ENCODE measurements around the gene MON1A. TPM values are rescaled to one million over a fixed set of nuclear protein-coding genes. Genes with fewer than 3 reads are reported as not detected.

MON1A gene
- total RNA-seq, 1 experiment from 2014 or later = 9.0 TPM

- no peak for TF ChIP-seq TCF7L2 (IDR thresholded peaks at IDR 0.05; ENCODE audit: borderline replicate concordance, extremely low read depth, insufficient read depth, insufficient read length)
Measured at GRCh38 chr3:49867400-49867799, 62.2 kb downstream of the MON1A start (continued).

GRCh38 chr3:49865198-49865784 lies 64.3 kb downstream of the MON1A start:
- intact Hi-C loops (cut with micrococcal nuclease) = no loop called here
- Histone ChIP-seq H2AFZ (ENCODE audit: low read depth, low read length, poor library complexity, severe bottlenecking) (no peak overlapping the region), H3K79me2 (ENCODE audit: insufficient read depth, low read length) (no peaks in the 10 kb centered on the region), H3K9me3 (ENCODE audit: control insufficient read depth in 1 of 2, insufficient read depth in 1 of 2, low read depth in 1 of 2, low read length in 2 of 2) (no peaks in the 10 kb centered on the region), H3K4me2 (ENCODE audit: low read length) (no peak overlapping the region), H4K20me1 (ENCODE audit: insufficient read depth) (no peaks in the 10 kb centered on the region), H3K9ac (ENCODE audit: low read length) (no peak overlapping the region), H3K27ac (ENCODE audit: low read depth, low read length) (no peak overlapping the region), H3K27me3 (ENCODE audit: insufficient read depth, low read length) (peaks cover 20% of the 10 kb centered on the region; the same call in 1 of the 2 replicates), H3K36me3 (ENCODE audit: control insufficient read depth in 1 of 2, insufficient read depth in 2 of 2, low read length in 2 of 2) (no peaks in the 10 kb centered on the region), H3K4me1 (ENCODE audit: control insufficient read depth in 1 of 2, insufficient read depth in 2 of 2, low read length in 2 of 2) (0 out of 4 replicates have a peak, but pooled peaks cover 0 to 6% of the 10 kb centered on the region in 2 experiments), H3K4me3 (replicated peaks in 1 of 2; ENCODE audit: low read depth in 1 of 2, low read length in 2 of 2) (no peak overlapping the region), H3K9me2 (ENCODE audit: insufficient read depth) (no peaks in the 10 kb centered on the region)
- RAD21 ChIA-PET (ENCODE audit: low non-redundant PET in 1 of 2, low total read pairs in 2 of 2, uncharacterized antibody in 2 of 2, unreplicated experiment in 2 of 2) = no interaction called here
- DNase-seq (ENCODE audit: low read depth, low spot score) (no peak), ATAC-seq (no peak)
- TF ChIP-seq YY1 (IDR thresholded peaks at IDR 0.05; ENCODE audit: extremely low read depth, insufficient replicate concordance, low read depth, low read length) (no peak), ELF1 (IDR thresholded peaks at IDR 0.05; ENCODE audit: borderline replicate concordance, low read depth) (no peak), JUND (IDR thresholded peaks at IDR 0.05) (no peak), MAX (IDR thresholded peaks at IDR 0.05) (no peak), FOSL1 (IDR thresholded peaks at IDR 0.05; ENCODE audit: low read depth) (no peak), ATF3 (IDR thresholded peaks at IDR 0.05) (no peak), SIN3A (IDR thresholded peaks at IDR 0.05; ENCODE audit: low read depth) (no peak), CEBPB (IDR thresholded peaks at IDR 0.05; ENCODE audit: low read depth) (no peak), POLR2A (IDR thresholded peaks at IDR 0.05; ENCODE audit: borderline replicate concordance, extremely low read depth, insufficient read depth, insufficient read length) (no peak), RAD21 (IDR thresholded peaks at IDR 0.05; ENCODE audit: low read depth) (no peak), SRF (IDR thresholded peaks at IDR 0.05; ENCODE audit: low read depth) (no peak), CBX3 (IDR thresholded peaks at IDR 0.05; ENCODE audit: low read depth) (no peak), ZFX (IDR thresholded peaks at IDR 0.05) (no peak), EZH2phosphoT487 (IDR thresholded peaks at IDR 0.05; ENCODE audit: borderline replicate concordance) (no peak)
- TF ChIP-seq, protein P1, sequence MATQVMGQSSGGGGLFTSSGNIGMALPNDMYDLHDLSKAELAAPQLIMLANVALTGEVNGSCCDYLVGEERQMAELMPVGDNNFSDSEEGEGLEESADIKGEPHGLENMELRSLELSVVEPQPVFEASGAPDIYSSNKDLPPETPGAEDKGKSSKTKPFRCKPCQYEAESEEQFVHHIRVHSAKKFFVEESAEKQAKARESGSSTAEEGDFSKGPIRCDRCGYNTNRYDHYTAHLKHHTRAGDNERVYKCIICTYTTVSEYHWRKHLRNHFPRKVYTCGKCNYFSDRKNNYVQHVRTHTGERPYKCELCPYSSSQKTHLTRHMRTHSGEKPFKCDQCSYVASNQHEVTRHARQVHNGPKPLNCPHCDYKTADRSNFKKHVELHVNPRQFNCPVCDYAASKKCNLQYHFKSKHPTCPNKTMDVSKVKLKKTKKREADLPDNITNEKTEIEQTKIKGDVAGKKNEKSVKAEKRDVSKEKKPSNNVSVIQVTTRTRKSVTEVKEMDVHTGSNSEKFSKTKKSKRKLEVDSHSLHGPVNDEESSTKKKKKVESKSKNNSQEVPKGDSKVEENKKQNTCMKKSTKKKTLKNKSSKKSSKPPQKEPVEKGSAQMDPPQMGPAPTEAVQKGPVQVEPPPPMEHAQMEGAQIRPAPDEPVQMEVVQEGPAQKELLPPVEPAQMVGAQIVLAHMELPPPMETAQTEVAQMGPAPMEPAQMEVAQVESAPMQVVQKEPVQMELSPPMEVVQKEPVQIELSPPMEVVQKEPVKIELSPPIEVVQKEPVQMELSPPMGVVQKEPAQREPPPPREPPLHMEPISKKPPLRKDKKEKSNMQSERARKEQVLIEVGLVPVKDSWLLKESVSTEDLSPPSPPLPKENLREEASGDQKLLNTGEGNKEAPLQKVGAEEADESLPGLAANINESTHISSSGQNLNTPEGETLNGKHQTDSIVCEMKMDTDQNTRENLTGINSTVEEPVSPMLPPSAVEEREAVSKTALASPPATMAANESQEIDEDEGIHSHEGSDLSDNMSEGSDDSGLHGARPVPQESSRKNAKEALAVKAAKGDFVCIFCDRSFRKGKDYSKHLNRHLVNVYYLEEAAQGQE (IDR thresholded peaks at IDR 0.05; ENCODE audit: low read depth) = no peak
- BruUV-seq (replicated peaks) = no TSS peak
- POLR2A ChIA-PET = no interaction called here
- CTCF ChIA-PET = no interaction called here
